HG02884 (cell line): ENCODE results near the gene FAM20C.

ENCODE experiments used
- ATAC-seq: cut with Tn5 transposase; IDR thresholded peaks from one replicate; pipeline ENCODE4 v1.9.1; 2021; ENCODE audit warnings: mild to moderate bottlenecking, moderate library complexity; ENCODE audit not compliant: unreplicated experiment

The FAM20C gene

DNA sequence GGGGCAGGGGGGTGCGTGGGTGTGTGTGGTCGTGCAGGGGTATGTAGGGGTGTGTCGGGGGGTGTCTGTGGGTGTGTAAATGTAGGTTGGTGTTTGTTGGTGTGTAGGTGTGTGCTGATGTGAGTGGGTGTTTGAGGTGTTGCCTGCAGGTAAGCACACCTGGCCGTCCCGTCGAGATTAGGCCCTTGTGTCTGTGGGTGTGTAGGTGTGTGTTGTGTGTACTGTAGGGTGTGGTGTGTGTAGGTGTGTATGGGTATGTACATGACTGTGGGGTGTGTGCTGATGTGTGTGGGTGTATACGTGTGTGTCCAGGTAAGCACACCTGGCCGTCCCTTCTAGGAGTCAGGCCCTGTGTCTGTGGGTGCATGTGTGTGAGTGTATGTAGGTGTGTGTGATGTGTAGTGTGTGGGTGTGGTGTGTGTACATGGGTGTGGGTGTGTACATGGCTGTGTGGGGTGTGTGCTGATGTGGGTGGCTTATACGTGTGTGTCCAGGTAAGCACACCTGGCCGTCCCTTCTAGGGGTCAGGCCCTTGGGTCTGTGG, 15.8 kb downstream of the FAM20C start:
- ATAC-seq, result no peak

DNA sequence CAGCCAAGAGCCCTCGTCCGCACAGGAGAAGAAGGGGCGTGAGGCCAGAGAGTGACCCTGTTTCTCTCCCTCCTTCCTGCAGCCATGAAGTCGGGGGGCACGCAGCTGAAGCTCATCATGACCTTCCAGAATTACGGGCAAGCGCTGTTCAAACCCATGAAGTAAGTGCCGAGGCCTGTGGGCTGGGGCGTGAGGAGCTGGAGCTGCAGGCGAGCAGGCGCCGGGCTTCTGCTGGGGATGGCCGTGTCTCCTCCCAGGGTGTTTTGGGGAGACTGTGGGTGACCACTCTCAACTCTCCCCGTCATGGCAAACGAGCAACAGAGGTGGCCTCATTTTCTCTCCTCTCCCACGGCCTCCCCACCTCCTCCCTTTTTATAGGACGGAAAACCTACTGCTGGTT, 16.4 kb downstream of the FAM20C start:
- no peak for ATAC-seq

DNA sequence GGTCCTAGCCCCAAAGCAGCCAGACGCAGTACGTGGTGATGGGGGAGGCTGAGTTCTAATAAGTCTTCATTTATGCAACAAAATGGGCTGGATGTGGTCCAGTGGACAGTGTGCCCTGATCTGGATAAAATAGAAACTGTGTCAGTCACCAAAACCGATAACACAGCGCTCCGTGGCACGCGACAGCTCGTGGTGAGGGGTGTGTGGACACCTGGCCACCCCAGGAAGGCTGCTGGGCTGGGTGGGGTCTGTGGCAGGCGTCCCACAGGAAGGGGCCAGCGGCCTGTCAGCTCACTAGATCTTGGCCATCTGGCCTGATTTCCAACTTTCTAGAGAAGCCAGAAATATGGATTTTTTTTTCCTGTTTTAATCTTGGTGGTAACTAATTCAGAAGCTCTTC, 17.0 kb downstream of the FAM20C start:
- no peak for ATAC-seq

DNA sequence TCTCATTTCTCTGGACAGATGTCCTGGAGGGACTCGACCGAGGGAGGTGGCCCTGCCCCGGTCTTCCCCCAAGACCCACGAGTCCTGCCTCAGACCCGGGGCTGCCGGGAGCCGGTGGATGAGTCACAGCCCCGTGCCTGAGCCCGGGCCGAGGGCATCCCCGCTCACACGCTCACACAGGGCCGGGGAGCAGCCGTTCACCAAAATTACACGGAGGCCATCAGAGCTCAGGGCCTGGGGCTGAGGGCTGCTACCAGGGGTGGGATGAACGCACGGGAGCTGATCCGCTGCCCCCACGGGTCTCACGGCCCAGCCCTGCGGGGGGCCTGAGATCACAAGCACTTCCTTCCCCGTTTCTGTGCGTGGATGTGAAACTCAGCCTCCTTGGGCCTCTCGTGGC, 17.5 kb downstream of the FAM20C start:
- no peak for ATAC-seq

DNA sequence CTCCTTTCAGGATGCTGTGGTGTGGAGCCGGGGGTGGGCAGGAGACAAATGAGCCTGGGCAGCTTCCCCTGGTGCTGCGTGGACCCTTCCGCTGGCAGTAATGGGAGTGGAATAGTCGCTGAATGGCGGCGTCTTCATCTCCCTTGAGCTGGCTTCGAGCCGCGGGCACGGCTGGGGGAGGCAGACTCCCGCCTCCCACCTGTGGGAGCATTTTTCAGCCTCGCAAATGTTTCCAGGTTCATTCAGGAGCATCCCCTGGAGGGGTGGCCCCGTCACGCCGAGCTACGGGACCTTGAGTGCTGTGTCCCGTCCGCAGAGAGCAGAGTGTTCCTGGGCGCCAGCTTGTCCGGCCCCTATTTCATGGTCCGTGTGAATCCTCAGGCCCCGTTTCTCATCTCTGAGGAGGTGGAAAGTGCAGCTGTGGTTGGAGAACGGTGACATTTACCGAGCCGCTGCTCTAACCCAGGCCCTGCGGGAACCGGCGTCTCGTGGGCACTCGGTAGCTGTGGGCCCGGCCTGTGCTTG, 18.1 kb downstream of the FAM20C start:
- no peak for ATAC-seq

DNA sequence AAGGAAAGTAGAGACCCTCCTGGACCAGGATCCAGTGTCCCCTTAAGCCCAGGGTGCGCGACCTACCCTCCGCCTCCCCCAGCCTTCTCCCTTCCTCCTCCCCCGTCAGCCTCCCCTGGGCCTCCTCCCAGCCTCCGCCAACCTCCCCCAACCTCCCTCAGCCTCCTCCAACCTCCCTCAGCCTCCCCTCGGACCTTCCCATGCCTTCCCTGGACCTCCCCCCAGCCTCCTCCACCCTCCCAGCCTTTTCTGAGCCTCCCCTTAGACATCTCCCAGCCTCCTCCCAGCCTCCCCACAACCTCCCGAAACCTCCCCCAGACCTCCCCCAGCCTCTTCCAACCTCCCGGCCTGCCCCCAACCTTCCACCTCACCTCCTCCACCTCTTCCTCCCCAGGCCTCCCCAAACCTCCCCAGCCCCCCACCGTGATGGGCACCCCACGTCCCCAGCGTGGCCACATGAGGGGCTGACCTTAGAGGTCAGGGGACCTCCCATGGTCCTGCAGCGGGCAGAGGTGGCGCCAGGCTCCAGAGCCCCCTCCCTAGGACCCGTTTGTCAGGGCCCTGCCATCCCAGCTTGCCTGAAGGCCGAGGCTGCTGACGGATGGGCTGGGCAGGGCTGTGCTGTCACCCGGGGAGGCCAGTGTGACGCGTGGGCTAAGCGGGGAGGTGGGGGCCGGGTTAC, 18.8 kb downstream of the FAM20C start:
- no peak for ATAC-seq

DNA sequence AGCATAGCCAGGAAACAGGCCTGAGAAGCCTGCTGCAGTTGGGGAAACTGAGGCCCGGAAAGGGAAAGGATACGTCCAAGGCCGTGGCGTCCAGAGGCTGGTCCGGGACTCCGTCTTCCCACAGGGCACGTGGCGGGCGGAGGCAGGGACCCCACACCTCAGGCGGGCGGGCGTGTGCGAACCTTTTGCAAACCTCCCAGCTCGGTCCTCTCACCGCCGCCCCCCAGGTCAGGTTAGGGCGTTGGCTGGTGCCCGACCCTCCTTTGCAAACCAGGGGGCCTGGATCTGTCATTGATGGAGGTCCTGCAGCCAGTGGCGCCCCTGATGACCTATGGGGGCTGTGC, 19.3 kb downstream of the FAM20C start:
- ATAC-seq, result no peak

DNA sequence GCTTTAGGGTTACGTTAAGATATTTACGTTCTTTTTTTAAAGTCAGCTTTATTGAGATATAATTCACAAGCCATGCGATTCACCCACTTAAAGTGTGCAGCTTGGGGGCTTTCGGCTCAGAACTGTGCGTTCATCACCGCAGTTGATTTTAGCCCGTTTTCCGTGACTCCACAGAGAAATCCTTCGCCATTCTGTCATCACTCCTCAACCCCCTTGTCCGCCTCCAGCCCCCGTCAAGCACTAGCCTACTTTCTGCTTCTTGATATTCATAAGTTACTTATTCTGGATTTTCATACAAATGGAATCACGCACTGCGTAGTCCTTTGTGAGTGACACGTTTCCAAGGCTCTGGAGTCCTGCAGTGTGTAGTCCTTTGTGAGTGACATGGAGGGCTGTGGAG, 20.4 kb downstream of the FAM20C start:
- no peak for ATAC-seq

DNA sequence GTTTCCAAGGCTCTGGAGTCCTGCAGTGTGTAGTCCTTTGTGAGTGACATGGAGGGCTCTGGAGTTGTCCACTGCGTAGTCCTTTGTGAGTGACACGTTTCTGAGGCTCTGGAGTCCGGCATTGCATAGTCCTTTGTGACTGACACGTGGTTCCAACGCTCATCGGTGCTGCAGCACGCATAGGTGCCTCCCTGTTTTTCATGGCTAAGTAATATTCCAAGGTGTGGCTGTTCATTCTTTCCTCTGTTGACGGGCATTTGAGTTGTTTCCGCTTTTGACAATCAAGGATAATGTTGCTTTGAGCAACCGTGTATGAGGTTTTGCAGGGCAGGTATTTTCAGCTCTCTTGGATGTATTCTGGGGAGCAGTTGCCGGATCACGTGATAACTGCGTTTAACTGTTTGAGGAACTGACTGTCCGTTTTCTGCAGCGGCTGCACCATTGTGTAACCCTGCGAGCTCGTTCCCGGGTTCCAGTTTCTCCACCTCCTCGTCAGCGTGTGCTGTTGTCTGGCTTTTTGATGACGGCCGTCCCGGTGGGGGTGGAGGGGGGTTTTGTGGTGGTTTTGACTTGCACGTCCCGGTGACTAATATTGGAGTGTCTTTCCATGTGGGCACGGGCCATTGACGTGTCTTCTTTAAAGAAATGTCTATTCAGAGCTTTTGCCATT, 21.1 kb downstream of the FAM20C start:
- ATAC-seq, result no peak

DNA sequence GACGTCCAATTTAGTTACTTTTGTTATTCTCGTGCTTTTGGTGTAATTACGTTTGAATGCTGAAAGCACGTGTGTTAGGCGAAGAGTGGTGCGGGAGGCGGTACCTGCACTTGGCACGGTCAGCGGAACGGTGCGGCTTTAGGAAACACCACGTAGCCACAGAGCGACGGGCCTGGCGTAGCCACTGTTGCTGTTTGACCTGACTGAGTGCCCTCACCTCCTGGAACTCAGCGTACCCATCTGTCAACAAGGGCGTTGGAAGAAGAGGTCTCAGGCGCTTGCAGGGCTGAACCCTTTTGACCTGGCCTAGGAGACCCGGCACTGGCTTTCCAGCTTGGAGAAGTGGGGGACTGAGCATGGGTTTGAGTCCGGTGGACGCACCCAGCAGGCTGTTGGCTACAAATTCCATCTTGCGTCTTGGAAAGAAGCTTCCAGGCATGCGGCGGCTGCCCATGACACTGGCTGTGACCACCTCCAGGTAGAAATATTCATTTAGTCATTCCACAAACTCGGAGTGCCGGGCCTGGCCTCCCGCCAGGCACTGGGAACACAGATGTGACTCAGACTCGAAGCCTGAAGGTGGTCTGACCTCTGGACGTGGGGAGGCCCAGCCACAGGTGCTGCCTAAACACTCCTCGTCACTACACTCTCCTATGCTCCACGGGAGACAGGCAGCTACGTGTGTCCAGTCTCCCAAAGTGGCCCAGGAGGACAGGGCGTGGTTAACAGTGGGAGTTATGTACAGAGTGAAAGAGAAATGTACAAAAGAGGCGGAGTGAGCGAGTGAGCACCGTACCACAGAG, 22.2 kb downstream of the FAM20C start:
- no peak for ATAC-seq

DNA sequence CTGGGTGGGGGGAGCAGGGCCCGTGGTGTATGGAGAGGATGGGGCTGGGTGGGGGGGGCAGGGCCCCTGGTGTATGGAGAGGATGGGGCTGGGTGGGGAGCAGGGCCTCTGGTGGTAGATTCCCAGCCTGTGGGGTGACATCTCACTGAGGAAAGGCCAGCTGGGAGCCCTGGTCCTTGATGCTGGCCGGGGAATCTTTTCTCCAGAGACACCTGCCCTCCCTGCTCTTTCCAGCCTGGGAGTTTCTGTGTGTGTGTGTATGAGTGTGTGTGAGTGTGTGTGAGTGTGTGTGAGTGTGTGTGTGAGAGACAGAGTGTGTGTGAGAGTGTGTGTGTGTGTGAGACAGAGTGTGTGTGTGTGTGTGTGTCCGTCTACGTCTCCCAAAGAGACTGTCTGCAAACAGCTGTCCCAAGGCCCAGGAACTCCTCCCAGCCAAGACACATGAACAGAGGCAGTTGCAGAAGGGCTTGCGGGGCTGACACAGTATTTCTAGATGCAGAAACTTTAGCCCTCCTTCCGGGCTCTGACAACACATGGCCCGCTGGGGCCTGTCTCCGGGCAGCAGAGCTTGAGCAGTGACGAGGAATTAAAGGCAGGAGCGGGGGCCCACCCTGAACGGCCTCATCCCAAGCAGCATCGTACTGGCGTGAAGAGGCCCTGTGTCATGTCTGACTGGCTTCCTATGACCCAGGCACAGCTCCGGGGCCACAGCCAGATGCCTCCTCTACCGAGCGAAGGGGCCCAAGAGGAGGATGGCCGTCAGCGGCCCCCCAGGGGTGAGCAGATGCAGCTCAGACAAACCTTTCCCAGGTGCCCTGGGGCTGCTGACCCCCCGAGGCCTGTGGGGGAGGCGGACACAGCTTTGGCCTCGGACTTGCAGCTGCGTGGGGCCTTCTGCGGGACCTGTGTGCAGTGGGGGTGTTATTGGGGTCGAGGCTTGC, 24.3 kb downstream of the FAM20C start:
- no peak for ATAC-seq

DNA sequence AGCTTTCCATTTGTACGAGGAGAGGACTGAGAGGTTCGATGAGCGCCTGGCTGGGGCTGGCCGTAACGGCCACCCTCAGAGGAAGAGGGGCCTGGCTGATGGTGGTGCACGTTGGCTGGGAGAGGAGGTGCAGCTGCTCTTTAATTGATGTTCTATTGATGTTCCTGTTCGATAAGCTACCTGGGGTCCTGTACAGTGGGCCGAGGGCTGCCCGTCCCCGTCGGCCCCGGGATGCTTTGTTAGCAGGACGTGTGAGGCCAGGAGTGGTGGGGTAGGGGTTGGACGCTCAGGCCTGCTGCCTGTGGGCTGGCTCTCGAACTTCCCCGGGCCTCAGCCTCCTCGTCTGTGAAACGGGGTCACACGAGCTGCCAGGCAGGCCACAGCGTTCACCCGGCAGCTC, 25.4 kb downstream of the FAM20C start:
- ATAC-seq, result no peak

DNA sequence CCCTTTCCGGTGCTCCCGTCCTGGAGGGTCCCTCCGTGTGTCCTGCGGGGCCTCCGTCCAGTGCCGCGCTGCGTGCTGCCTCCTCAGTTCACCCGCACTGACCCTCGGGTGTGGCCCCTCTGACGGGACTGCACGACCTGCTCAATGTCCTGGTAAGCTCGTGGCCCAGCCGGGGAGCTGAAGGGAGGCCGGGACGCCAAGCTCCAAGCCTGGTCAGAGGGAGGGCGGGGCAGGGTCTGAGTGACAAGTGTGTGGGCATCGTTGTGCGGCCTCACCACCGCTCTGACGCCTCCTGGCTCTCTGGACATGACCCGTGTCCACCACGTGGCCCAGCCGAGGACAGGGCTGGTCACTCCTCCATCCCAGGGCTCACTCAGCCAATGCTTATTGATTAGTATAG, 25.9 kb downstream of the FAM20C start:
- ATAC-seq, result no peak

DNA sequence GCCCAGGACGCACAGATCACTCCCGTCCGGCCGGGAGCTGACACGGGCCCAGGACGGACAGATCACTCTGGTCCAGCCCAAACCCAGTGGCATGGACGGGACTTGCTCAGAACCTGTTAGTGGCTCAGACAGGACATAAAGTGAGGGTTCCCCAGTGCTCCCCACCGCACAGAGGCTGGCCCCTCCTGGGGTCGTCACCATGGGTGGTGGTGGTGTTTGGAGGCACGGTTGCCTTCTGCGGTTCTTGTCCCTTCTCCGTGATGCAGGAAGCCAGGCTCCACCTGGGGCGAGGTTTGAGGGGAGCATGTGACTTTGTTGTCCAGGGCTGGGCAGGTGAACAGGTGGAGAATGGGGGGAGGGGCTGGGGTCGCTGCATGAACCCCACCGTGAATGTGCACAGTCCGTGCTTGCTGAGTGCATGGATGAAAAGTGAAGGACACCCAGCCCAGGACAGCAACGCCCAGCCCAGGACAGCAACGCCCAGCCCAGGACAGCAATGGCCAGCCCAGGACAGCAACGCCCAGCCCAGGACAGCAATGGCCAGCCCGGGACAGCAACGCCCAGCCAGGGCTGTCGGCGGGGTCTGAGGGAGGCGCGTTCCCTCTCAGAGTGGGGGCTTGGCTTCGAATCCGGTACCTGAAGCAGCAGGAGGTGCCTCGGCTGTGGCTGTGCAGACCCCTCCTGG, 26.7 kb downstream of the FAM20C start:
- no peak for ATAC-seq

DNA sequence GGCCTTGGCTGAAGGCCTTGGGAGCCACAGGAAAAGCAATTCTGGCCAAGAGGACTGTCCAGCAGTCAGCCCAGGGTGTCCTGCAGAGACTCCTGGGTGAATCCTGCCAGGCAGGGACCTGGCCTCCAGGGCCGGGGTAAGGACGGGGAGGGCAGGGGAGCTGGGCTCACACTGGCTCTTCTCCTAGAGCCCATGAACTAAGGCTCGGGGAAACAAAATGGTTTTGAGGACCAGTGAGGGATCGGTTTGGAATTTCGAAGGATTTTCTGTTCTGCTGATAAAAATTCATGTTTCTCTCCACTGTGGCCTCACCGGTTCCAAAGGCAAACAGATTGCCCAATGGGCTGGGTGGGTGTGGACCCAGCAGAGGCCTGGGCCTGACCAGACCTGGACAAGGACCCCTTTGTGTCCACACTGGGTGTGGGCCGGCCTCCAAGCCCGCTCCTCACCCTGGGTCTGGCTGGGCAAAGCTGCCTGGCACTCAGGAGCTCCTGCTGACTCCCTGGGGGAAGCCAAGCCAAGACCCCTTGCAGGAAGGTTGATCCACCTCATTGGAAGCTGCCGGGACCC, 27.3 kb downstream of the FAM20C start:
- ATAC-seq, result no peak

DNA sequence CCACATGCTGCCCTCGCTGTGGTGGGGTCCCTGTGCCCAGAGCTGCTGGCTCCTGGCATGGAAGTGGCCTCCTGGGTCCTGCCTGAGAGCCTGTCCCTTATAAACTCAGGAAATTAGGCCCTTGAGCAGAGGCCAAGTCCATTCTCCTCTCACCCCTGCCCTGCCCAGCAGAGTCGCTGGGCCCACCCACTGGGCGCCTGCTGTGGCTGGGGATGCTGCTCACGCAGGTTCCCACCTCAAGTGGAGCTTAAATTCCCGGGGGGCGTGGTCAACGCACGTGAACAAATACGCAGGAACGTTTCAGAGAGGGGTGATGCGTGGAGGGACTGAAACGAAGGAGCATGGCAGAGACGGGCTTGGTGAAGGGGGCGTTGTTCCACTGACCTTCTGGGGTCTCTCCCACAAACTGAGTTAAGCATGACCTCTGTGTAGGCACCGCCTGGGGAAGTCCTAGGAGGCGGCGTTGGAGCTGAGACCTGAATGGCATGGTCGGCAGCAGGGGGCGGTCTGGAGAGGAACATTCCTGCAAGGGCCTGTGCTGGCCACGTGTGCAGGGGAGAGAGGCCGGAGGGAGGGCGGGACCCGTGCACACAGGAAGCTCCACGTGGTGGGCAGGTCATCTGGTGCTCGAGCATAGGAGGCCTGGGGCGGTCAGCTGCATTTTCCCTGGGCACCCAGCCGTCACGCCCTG, 27.9 kb downstream of the FAM20C start:
- no peak for ATAC-seq

DNA sequence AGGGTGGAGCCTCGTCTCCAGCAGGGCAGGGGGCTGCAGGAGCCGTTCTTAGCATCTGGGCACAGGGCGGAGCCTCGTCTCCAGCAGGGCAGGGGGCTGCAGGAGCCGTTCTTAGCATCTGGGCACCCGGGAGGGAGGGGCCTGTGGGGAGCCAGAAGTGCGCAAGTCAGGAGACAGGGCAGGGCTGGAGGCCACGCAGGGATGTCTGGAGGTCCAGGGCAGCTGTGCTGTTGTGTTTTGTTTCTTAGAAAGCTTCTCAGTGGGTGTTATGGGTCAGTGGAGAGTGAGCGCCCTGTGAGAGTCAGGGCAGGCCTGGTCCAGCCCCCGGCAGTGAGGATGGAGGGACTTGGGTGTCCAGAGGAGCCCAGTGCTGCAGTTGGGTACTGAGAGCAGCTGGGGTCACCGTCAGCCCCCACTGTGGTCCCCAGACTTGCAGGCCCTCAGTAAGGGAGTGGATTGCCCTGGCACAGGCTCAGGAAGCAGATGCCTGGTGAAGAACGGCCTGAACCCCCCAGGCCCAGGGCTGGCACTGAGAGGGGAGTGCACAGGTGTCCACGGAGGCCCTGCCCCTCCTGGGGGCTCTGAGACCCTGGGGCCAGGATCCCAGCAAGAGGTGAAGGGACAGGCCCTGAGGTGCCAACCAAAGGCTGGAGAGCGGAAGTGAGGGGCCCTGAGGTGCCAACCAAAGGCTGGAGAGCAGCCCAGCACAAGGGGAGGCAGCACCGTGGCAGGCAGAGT, 29.8 kb downstream of the FAM20C start:
- no peak for ATAC-seq

DNA sequence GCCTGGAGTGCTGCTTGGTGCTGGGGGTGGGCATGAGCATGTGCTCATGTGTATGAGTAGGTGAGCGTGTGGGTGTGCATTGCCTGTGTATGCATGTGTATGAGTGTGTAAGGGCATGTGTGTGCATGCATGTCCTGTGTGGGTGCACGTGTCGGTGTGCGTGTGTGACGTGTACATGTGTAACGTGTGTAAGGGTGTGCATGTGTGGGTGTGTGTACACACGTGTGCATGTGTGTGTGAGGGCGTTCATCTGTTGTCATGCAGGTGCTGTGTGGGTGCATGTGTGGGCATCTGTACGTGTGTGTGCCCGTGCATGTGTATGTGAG, 30.3 kb downstream of the FAM20C start:
- ATAC-seq, result no peak
